ENCODE results near the gene RASL10A.

The RASL10A gene

DNA sequence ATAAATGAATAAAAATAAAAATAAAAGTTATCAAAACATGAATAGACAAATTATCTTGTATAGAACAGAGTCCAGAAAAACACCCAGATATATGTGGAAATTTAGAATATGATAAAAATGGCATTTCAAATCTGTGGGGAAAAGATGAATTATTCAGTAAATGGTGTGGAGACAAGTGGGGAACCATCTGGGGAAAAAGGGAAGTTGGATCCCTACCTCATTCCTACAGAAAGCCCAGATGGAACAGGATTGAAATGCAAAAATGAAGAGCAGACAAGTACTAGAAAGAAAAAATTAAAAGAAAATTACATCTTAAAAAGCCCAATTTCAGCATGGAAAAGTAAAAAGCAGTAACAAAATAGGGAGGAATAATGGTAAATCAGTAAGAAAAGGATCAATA lies 8.1 kb upstream of the RASL10A start:
- DNase-seq (ENCODE audit: low read depth in 2 of 2), result no peak

- DNase-seq (ENCODE audit: low read depth in 2 of 2), result no peak
Measured at GRCh38 chr22:29320546-29320945, 5.0 kb upstream of the RASL10A start.

GRCh38 chr22:29319072-29319471 lies 3.6 kb upstream of the RASL10A start:
- DNase-seq (ENCODE audit: low read depth in 2 of 2), result no peak

DNA sequence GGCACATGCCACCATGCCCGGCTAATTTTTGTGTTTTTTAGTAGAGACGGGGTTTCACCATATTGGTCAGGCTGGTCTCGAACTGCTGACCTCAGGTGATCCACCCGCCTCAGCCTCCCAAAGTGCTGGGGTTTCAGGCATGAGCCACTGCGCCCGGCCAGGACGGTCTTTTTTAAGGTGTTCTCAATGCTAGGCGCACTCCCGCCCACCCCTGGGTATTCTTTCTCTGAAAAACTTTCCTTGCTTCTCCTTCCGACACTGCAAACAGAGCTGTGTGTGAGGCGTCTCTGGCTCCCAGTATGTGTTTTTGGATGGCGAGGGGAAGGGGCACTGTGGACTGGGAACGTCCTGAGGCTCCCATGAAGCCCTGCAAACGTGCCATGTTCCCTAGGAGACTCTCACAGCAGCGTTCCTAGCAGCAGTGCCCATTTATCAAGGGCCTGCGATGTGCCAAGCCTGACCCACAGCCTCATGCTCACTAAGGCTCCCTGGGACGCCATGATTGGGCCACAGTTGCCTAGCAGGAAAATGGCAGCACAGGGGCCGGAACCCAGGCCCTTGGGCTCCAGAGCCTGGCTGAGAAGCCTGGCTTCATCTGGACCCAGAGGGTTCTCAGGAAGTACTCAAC lies 2.4 kb upstream of the RASL10A start:
- no peak for DNase-seq (ENCODE audit: low read depth in 2 of 2)

- DNase-seq (ENCODE audit: low read depth in 2 of 2), result no peak
Measured at GRCh38 chr22:29316141-29316828, 788 bp upstream of the RASL10A start.

DNA sequence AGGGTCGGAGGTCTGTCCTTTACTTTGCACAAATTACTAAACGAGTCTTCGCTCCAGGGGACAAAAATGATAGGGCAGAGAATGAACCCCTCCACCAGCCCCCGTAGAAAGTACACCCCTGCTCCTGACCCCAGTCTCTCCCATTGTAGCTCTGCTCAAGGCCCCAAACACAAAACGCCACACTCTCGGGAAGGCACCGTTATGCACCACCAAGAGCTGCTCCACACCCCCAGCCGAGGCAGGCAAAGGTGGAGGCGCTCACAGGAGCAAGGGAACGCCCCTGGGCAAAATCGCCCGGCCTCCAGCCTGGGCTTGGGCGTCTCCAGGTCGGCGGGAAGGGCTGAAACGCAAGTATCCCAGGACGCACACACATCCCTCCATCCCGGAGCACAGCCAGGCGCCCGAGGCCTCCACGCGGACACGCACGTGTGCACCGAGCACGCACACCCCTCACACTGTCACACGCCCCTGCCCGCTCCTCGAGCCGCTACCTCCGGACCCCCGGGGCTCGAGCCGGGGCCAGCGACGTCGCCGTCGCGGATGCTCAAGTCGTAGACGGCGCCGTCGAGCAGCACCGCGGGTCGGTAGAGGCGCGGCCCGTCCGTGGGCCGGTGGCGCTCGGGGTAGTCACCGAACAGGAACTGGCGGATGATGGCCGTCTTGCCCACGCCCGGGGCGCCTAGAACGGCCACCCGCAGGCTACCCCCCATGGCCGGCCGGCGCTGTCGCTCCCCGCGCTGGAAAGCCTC lies 786 bp downstream of the RASL10A start:
- DNase-seq (ENCODE audit: low read depth in 2 of 2), result no peak

- no peak for DNase-seq (ENCODE audit: low read depth in 2 of 2)
Measured at GRCh38 chr22:29313576-29314466, 1.7 kb downstream of the RASL10A start.

DNA sequence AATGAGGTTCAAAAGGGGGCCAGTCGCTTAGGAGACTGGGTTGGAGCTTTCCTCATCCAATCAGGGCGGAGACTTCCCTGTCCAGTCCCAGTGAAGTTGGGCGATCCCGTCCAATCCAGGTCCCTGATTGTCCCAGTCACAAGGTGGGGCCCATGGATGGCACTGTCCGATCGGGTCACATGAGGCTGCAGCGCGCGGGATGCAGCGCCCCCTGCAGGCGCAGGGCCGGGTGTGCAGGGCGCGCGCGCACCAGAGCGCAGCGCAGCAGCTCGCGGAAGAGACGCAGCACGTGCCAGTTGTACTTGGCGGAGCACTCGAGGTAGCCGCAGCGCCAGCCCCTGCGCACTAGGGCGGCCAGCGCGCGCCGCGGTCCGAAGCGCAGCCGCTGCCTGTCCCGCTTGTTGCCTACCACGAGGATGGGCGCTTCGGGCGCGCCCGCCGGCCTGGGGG lies 2.3 kb downstream of the RASL10A start:
- no peak for DNase-seq (ENCODE audit: low read depth in 2 of 2)

- no peak for DNase-seq (ENCODE audit: low read depth in 2 of 2)
Measured at GRCh38 chr22:29312218-29313125, 3.0 kb downstream of the RASL10A start.

DNA sequence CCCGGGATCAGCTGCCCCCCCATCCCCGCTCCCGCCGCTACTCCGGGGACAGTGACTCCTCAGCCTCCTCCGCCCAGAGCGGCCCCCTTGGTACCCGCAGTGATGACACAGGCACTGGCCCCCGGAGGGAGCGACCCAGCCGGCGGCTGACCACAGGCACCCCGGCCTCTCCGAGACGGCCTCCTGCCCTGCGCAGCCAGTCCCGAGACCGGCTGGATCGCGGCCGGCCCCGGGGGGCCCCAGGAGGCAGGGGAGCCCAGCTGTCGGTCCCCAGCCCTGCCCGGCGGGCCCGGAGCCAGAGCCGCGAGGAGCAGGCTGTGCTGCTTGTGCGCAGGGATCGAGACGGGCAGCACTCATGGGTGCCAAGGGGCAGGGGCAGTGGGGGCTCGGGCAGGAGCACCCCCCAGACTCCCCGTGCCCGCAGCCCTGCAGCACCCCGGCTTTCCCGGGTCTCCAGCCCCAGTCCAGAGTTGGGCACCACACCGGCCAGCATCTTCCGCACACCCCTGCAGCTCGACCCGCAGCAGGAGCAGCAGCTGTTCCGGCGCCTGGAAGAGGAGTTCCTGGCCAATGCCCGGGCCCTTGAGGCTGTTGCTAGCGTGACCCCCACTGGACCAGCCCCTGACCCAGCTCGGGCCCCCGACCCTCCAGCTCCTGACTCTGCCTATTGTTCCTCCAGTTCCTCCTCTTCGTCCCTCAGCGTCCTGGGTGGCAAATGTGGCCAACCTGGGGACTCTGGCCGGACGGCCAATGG lies 3.9 kb downstream of the RASL10A start:
- no peak for DNase-seq (ENCODE audit: low read depth in 2 of 2)

DNA sequence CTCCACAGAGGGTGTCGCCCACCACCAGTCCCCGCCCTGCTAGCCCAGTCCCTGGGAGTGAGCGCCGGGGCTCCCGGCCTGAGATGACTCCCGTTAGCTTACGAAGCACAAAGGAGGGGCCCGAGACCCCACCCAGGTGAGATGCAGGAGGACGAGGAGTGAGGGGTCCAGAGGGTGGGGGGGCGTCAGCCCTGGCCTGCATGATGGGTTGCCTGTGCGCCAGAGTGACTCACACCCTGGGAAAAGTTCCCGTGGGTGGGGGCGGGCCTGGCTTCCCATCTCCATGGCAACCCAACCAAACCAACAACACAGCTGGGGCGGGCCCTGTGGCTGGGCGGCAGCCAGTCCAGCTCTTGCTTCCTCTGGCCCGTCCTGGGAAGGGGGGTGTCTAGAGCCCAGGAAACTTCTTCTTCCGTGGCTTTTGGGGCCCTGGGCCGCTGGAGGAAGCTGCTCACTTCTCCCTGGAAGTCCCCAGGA lies 4.6 kb downstream of the RASL10A start:
- peak; percentile 42 to 46 for DNase-seq (ENCODE audit: low read depth in 2 of 2)

DNA sequence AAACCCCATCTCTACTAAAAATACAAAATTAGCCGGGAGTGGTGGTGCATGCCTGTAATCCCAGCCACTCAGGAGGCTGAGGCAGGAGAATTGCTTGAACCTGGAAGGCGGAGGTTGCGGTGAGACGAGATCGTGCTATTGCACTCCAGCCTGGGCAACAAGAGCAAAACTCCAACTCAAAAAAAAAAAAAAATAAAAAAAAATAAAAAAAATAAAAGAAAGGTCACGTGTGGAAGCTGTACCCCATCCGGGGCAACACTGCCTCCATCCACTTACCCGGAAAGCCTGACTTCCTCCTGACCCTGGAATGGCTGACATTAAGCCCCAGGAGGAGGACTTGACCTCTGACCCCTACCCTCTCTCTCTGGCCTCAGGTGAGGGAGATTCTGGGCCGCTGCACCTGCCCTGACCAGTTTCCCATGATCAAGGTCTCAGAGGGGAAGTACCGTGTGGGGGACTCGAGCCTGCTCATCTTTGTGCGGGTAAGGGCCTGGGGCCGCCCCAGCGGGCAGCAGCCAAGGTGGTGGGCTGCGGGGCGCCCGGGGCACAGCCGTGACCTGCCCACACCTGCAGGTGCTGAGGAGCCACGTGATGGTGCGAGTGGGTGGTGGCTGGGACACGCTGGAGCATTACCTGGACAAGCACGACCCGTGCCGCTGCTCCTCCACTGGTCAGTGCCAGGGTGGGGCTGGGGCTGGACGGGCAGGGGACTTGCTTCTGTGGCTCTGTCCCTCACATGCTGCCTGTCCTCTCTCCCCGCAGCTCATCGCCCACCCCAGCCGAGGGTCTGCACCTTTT lies 5.2 kb downstream of the RASL10A start:
- DNase-seq (ENCODE audit: low read depth in 2 of 2), result no peak

- no peak for DNase-seq (ENCODE audit: low read depth in 2 of 2)
Measured at GRCh38 chr22:29309332-29310064, 6.0 kb downstream of the RASL10A start.

DNA sequence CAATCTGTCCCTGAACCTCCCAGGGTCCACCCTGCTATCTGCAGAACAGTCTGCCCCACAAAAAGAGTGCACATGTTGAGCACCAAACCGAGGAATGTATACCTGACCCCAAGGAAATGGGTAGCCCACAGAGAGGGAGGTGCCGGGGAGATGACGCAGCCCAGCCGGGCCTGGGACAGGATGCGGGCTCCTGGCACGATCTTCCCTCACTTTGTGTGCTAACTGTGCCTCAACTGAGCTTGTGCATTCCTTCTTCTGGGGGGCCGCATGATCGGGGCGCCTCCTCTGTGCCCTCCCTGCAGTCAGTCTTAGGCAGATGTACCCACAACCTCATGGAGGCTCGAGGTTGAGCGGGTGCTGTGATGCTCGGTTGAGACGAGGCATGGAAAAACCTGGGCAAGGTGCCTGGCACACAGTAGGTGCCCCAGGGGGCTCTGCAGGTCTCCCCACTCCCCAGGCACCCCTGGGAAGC lies 6.7 kb downstream of the RASL10A start:
- DNase-seq (ENCODE audit: low read depth in 2 of 2), result no peak

DNA sequence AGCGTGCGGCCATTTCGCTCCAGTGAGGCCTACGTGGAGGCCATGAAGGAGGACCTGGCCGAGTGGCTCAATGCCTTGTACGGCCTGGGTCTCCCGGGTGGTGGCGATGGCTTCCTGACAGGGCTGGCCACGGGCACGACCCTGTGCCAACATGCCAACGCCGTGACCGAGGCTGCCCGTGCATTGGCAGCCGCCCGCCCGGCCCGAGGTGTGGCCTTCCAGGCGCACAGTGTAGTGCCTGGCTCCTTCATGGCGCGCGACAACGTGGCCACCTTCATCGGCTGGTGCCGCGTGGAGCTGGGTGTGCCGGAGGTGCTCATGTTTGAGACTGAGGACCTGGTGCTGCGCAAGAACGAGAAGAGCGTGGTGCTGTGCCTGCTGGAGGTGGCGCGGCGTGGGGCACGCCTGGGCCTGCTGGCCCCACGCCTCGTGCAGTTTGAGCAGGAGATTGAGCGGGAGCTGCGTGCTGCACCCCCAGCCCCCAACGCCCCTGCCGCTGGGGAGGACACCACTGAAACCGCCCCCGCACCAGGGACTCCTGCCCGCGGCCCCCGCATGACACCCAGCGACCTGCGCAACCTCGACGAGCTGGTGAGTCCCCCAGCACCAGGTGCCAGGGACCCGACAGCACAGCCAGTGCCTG lies 7.2 kb downstream of the RASL10A start:
- no peak for DNase-seq (ENCODE audit: low read depth in 2 of 2)

GRCh38 chr22:29307596-29308147 lies 7.8 kb downstream of the RASL10A start:
- DNase-seq (ENCODE audit: low read depth in 2 of 2), result no peak

- DNase-seq (ENCODE audit: low read depth in 2 of 2), result peak in 1 of 2 donors; percentile 37
Measured at GRCh38 chr22:29306835-29307595, 8.5 kb downstream of the RASL10A start.
